IPS-18c (cell line): ENCODE data around the gene BMP7.

Experiments
- H3K4me3 ChIP-seq: 2 replicates; pipeline ENCODE4 v1.7.0; 2013; ENCODE audit warnings: low read depth, mild to moderate bottlenecking, low read length, moderate library complexity; ENCODE audit not compliant: insufficient read depth
- H3K9me3 ChIP-seq: one replicate; pipeline ENCODE4 v1.6.1; 2013; ENCODE audit warnings: mild to moderate bottlenecking, low read length, moderate library complexity; ENCODE audit not compliant: control insufficient read depth, insufficient read depth

BMP7 gene

GRCh38 chr20:57143173-57143572 is 123.3 kb downstream of the BMP7 start:
- Histone ChIP-seq H3K9me3 (peaks cover 3% of the 10 kb centered on the region), H3K4me3 (no peak overlapping the region)

GRCh38 chr20:57142667-57143066 is 123.8 kb downstream of the BMP7 start:
- Histone ChIP-seq H3K9me3 (peaks cover 3% of the 10 kb centered on the region), H3K4me3 (no peak overlapping the region)

- Histone ChIP-seq H3K9me3 (no peaks in the 10 kb centered on the region), H3K4me3 (no peak overlapping the region)
Observed at GRCh38 chr20:57141492-57141891, 124.9 kb downstream of the BMP7 start.

- Histone ChIP-seq H3K4me3 (no peak overlapping the region), H3K9me3 (no peaks in the 10 kb centered on the region)
Observed at GRCh38 chr20:57140416-57140965, 126.0 kb downstream of the BMP7 start.

GRCh38 chr20:57139342-57140093 is 126.9 kb downstream of the BMP7 start:
- no peaks in the 10 kb centered on the region for H3K9me3 ChIP-seq
- no peak overlapping the region for H3K4me3 ChIP-seq

- Histone ChIP-seq H3K4me3 (no peak overlapping the region), H3K9me3 (no peaks in the 10 kb centered on the region)
Observed at GRCh38 chr20:57138198-57138995, 128.0 kb downstream of the BMP7 start.

GRCh38 chr20:57137676-57138075 is 128.8 kb downstream of the BMP7 start:
- Histone ChIP-seq H3K9me3 (no peaks in the 10 kb centered on the region), H3K4me3 (no peak overlapping the region)

- no peaks in the 10 kb centered on the region for H3K9me3 ChIP-seq
- H3K4me3 ChIP-seq = no peak overlapping the region
Observed at GRCh38 chr20:57136734-57137133, 129.7 kb downstream of the BMP7 start.

- Histone ChIP-seq H3K9me3 (no peaks in the 10 kb centered on the region), H3K4me3 (no peak overlapping the region)
Observed at GRCh38 chr20:57135875-57136274, 130.6 kb downstream of the BMP7 start.

GRCh38 chr20:57134804-57135203 is 131.6 kb downstream of the BMP7 start:
- no peak overlapping the region for H3K4me3 ChIP-seq

GRCh38 chr20:57133926-57134650 is 132.4 kb downstream of the BMP7 start:
- no peaks in the 10 kb centered on the region for H3K9me3 ChIP-seq
- H3K4me3 ChIP-seq = no peak overlapping the region

More at GRCh38 chr20:57134804-57135203, 131.6 kb downstream of the BMP7 start:
- no peaks in the 10 kb centered on the region for H3K9me3 ChIP-seq

GRCh38 chr20:57131601-57132391 is 134.6 kb downstream of the BMP7 start:
- H3K4me3 ChIP-seq = no peak overlapping the region
- no peaks in the 10 kb centered on the region for H3K9me3 ChIP-seq

- Histone ChIP-seq H3K4me3 (no peak overlapping the region), H3K9me3 (no peaks in the 10 kb centered on the region)
Observed at GRCh38 chr20:57131077-57131476, 135.4 kb downstream of the BMP7 start.

- H3K4me3 ChIP-seq = no peak overlapping the region
- no peaks in the 10 kb centered on the region for H3K9me3 ChIP-seq
Observed at GRCh38 chr20:57130160-57130772, 136.2 kb downstream of the BMP7 start.

GRCh38 chr20:57129303-57129702 is 137.1 kb downstream of the BMP7 start:
- H3K9me3 ChIP-seq = no peaks in the 10 kb centered on the region
- no peak overlapping the region for H3K4me3 ChIP-seq

GRCh38 chr20:57128044-57128757 is 138.2 kb downstream of the BMP7 start:
- H3K4me3 ChIP-seq = no peak overlapping the region

More at GRCh38 chr20:57128044-57128757, 138.2 kb downstream of the BMP7 start:
- no peaks in the 10 kb centered on the region for H3K9me3 ChIP-seq
